ENCODE data around the gene GATB.

DNA sequence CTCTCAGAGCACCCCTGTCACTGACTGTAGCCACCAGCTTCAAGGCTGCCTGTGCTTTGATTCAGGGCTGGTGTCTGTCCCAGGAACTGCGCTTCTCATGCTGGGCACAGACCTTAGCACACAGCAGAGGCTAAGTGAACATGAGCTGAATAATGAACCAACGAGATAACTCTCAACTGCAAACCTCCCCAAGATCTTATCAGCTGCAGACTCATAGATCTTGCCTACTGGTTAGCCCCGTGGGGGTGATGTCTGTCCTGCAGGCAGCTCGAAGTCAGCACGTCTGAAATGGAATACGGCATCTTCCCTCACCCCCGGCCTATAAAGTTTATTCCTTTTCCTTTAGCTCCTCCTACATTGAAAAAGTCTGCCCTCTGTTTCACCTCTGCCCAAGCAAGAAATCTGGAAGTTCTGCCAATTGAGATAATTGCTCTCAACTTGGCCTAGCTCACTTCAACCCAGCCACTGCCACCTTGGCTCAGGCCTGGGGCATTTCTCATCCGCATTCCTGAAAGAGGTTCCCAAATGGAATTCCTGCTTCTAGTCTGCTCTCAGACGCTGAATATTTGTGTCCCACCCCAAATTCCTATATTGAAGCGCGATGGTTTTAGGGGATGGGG lies 73.7 kb downstream of the GATB start:
- no peak for TF ChIP-seq EZH2 (IDR thresholded peaks at IDR 0.05; ENCODE audit: insufficient read depth, poor library complexity, severe bottlenecking)
- no peak for TF ChIP-seq EZH2phosphoT487 (IDR thresholded peaks at IDR 0.05; ENCODE audit: insufficient read depth, low read depth)

All from GM23248 (cell line).